ENCODE data around the gene ZNF319. TPM values are rescaled to one million over a fixed set of nuclear protein-coding genes. Genes with fewer than 3 reads are reported as not detected.

Gene ZNF319
- total and polyA plus RNA-seq, 2 experiments from 2014 or later = 1.7 to 10.0 TPM

DNA sequence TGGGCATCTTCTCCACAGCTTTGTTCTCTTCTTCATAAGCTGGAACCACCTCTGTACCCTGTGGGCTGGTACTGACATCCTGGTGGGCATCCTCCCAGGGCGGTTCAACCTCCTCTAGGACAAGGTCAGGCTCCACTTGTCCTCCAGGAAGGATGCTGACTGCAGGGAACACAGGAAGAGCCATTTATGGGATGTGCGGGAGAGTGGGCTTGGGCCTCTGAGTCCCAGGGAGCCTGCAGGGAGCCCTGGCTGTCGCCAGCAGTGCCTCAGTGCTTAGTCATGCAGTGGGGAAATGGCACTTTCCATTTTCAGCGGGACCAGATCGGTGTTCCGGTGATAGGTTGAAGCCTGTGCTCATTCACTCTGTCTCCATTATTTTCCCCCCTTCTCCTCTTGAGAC, 50.1 kb downstream of the ZNF319 start (continued):
- TF ChIP-seq POLR2AphosphoS5 (IDR thresholded peaks at IDR 0.05; ENCODE audit: low read depth) (no peak), ZNF331 (CRISPR knock-in tag; IDR thresholded peaks at IDR 0.05; ENCODE audit: low read depth) (no peak), ZNF462 (CRISPR knock-in tag; IDR thresholded peaks at IDR 0.05) (no peak)
- TF ChIP-seq, protein P1, sequence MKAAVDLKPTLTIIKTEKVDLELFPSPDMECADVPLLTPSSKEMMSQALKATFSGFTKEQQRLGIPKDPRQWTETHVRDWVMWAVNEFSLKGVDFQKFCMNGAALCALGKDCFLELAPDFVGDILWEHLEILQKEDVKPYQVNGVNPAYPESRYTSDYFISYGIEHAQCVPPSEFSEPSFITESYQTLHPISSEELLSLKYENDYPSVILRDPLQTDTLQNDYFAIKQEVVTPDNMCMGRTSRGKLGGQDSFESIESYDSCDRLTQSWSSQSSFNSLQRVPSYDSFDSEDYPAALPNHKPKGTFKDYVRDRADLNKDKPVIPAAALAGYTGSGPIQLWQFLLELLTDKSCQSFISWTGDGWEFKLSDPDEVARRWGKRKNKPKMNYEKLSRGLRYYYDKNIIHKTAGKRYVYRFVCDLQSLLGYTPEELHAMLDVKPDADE (IDR thresholded peaks at IDR 0.05) = no peak

- ATAC-seq = no peak
- no peaks in the 10 kb centered on the region for H3K9me3 Mint-ChIP-seq
- peaks cover 12% of the 10 kb centered on the region for H3K27me3 Mint-ChIP-seq (ENCODE audit: insufficient read depth, low read depth, poor library complexity)
- Histone ChIP-seq H3K4me3 (no peak overlapping the region), H3K27ac (ENCODE audit: low read depth) (no peak overlapping the region), H3K36me3 (ENCODE audit: insufficient read depth) (no peaks in the 10 kb centered on the region), H3F3A (replicated peaks; ENCODE audit: low read depth) (no peaks in the 10 kb centered on the region), H4K20me1 (replicated peaks; ENCODE audit: insufficient read depth) (no peaks in the 10 kb centered on the region), H2AFZ (no peak overlapping the region), H3K4me2 (peak overlapping the region; percentile 26; the same call in 1 of the 2 replicates), H3K9me2 (ENCODE audit: insufficient read depth) (no peaks in the 10 kb centered on the region), H3K79me2 (replicated peaks; ENCODE audit: insufficient read depth) (no peaks in the 10 kb centered on the region), H3K27me3 (ENCODE audit: insufficient read depth) (no peaks in the 10 kb centered on the region), H3K4me1 (ENCODE audit: insufficient read depth) (no peaks in the 10 kb centered on the region)
- no peak overlapping the region for H3K27ac Mint-ChIP-seq
- peaks cover 10% of the 10 kb centered on the region; the same call in 2 of the 3 replicates for H3K4me1 Mint-ChIP-seq
- H3K4me3 Mint-ChIP-seq = no peak overlapping the region
- H3K36me3 Mint-ChIP-seq (ENCODE audit: low read depth) = no peaks in the 10 kb centered on the region
- DNase-seq (ENCODE audit: low spot score) = no peak
- TF ChIP-seq POLR2AphosphoS5 (IDR thresholded peaks at IDR 0.05; ENCODE audit: low read depth) (no peak), ZNF331 (CRISPR knock-in tag; IDR thresholded peaks at IDR 0.05; ENCODE audit: low read depth) (no peak), ZNF114 (CRISPR knock-in tag; IDR thresholded peaks at IDR 0.05) (no peak), NANOG (IDR thresholded peaks at IDR 0.05; ENCODE audit: borderline replicate concordance) (no peak), JUNB (IDR thresholded peaks at IDR 0.05; ENCODE audit: unreplicated experiment) (no peak)
- TF ChIP-seq, protein P2, sequence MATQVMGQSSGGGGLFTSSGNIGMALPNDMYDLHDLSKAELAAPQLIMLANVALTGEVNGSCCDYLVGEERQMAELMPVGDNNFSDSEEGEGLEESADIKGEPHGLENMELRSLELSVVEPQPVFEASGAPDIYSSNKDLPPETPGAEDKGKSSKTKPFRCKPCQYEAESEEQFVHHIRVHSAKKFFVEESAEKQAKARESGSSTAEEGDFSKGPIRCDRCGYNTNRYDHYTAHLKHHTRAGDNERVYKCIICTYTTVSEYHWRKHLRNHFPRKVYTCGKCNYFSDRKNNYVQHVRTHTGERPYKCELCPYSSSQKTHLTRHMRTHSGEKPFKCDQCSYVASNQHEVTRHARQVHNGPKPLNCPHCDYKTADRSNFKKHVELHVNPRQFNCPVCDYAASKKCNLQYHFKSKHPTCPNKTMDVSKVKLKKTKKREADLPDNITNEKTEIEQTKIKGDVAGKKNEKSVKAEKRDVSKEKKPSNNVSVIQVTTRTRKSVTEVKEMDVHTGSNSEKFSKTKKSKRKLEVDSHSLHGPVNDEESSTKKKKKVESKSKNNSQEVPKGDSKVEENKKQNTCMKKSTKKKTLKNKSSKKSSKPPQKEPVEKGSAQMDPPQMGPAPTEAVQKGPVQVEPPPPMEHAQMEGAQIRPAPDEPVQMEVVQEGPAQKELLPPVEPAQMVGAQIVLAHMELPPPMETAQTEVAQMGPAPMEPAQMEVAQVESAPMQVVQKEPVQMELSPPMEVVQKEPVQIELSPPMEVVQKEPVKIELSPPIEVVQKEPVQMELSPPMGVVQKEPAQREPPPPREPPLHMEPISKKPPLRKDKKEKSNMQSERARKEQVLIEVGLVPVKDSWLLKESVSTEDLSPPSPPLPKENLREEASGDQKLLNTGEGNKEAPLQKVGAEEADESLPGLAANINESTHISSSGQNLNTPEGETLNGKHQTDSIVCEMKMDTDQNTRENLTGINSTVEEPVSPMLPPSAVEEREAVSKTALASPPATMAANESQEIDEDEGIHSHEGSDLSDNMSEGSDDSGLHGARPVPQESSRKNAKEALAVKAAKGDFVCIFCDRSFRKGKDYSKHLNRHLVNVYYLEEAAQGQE (IDR thresholded peaks at IDR 0.05; ENCODE audit: unreplicated experiment) = no peak
These were observed 50.8 kb downstream of the ZNF319 start for GRCh38 chr16:57949595-57950238.
